ENCODE measurements around the gene AFF3. TPM values are rescaled to one million over a fixed set of nuclear protein-coding genes. Genes with fewer than 3 reads are reported as not detected.

AFF3 gene
- total and polyA plus RNA-seq, 2 of the 4 experiments (the other 2 are of a cell fraction), result 12.9 to 14.3 TPM

DNA sequence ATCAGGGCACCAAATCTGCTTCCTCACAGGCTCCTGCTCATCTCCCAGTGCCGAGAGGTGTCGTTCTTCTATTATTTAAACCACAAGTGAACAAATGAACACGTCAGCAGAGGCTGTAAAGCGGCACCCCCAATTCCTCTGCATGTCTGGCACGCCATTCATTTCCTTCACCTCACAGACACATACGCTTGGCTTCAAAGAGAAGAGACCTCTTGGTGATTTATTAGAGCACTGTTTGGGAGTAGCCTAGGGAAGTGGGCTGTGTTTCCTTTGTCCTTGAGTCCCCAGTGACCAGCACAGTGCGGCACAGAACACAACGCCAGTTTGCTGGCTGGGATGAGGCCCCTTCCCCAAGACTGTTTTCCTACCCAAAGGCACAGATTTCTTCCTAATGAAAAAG is 468.3 kb downstream of the AFF3 start:
- no peak overlapping the region for H3K14ac ChIP-seq (replicated peaks; ENCODE audit: low read depth, low read length)
- no peaks in the 10 kb centered on the region for H3K9me3 ChIP-seq (ENCODE audit: control insufficient read depth, insufficient read depth, low read length)
- H3K36me3 ChIP-seq (ENCODE audit: control insufficient read depth, insufficient read depth, low read length), result peaks cover 7% of the 10 kb centered on the region; the same call in 1 of the 2 replicates
- H4K8ac ChIP-seq (ENCODE audit: low read depth in 2 of 2, low read length in 2 of 2), result no peak overlapping the region
- H2BK15ac ChIP-seq (ENCODE audit: low read depth, low read length), result no peak overlapping the region
- no peaks in the 10 kb centered on the region; a peak in 2 of 4 replicates for H3K79me1 ChIP-seq (ENCODE audit: low read depth in 1 of 2, low read length in 2 of 2)
- H2BK20ac ChIP-seq (ENCODE audit: low read depth, low read length), result no peak overlapping the region
- WGBS, 2 experiments (ENCODE audit: extremely low coverage in 2 of 2, insufficient read length in 1 of 2), result no CpG with 5 or more reads among the region's 8 CpGs
- H4K5ac ChIP-seq (ENCODE audit: low read depth, low read length), result no peak overlapping the region
- DNase-seq (no peak), ATAC-seq (ENCODE audit: low read depth) (no peak)
- H3K18ac ChIP-seq (ENCODE audit: low read depth, low read length), result no peak overlapping the region
- H2AK5ac ChIP-seq (ENCODE audit: low read depth, low read length), result no peak overlapping the region
- no peaks in the 10 kb centered on the region for H4K20me1 ChIP-seq (ENCODE audit: insufficient read depth, low read length)
- H2AK9ac ChIP-seq (replicated peaks; ENCODE audit: low read depth, low read length, poor library complexity), result no peak overlapping the region
- in situ Hi-C loops (cut with MboI; ENCODE audit: low sequenced_read_pairs) (no loop called here), dilution Hi-C loops (cut with HindIII; ENCODE audit: low sequenced_read_pairs, unreplicated experiment) (no loop called here), intact Hi-C loops (cut with micrococcal nuclease) (no loop called here)
- no peak overlapping the region for H3K4me2 ChIP-seq (ENCODE audit: low read depth, low read length)
- no peaks in the 10 kb centered on the region for H3K9me1 ChIP-seq (ENCODE audit: insufficient read depth, low read length)
- no peak for TF ChIP-seq RFX5 (IDR thresholded peaks at IDR 0.05; ENCODE audit: low read depth, low read length)
- TF ChIP-seq NFE2L2 (IDR thresholded peaks at IDR 0.05; ENCODE audit: low read depth, low read length), result no peak
- no peak for TF ChIP-seq SMC3 (IDR thresholded peaks at IDR 0.05; ENCODE audit: low read depth, low read length)
- H3K56ac ChIP-seq (ENCODE audit: extremely low read depth, insufficient read depth, low read length), result no peak overlapping the region
- H3K4ac ChIP-seq (ENCODE audit: low read depth, low read length), result no peak overlapping the region; the same call in 1 of the 2 replicates
- H2BK5ac ChIP-seq (ENCODE audit: low read depth, low read length, poor library complexity, severe bottlenecking), result no peak overlapping the region
- POLR2A ChIA-PET (ENCODE audit: unreplicated experiment), result no interaction called here
- H3K4me3 ChIP-seq (ENCODE audit: insufficient read depth, low read depth, low read length), result no peak overlapping the region
- H3K27me3 ChIP-seq (ENCODE audit: control insufficient read depth, insufficient read depth, low read length), result no peaks in the 10 kb centered on the region
- peaks cover 7% of the 10 kb centered on the region; the same call in 1 of the 2 replicates for H3K4me1 ChIP-seq (ENCODE audit: control insufficient read depth, insufficient read depth, low read length)
- no peak overlapping the region for H2AFZ ChIP-seq (replicated peaks; ENCODE audit: low read length, poor library complexity)
- no peak overlapping the region for H3K23ac ChIP-seq (ENCODE audit: low read depth, low read length)
- CTCF ChIA-PET, result no interaction called here
- no peak overlapping the region for H4K91ac ChIP-seq (ENCODE audit: insufficient read depth, low read depth, low read length)
- no peak overlapping the region for H2BK120ac ChIP-seq (ENCODE audit: low read depth, low read length)
- no peak overlapping the region for H3K9ac ChIP-seq (ENCODE audit: low read depth, low read length)
- H3K27ac ChIP-seq (ENCODE audit: insufficient read depth, low read length), result no peak overlapping the region
- no TSS peak for BruUV-seq (replicated peaks)

Measured in IMR-90 (cell line).